ENCODE results near the gene TTBK2.

GRCh38 chr15:42721016-42721415 lies 199.6 kb downstream of the TTBK2 start:
- TF ChIP-seq ATF2 (IDR thresholded peaks at IDR 0.05; ENCODE audit: low read length): no peak
- TF ChIP-seq SIN3A (IDR thresholded peaks at IDR 0.05; ENCODE audit: low read depth, low read length): no peak
- no peak for TF ChIP-seq RAD51 (IDR thresholded peaks at IDR 0.05)
- no peak for TF ChIP-seq POLR2A (IDR thresholded peaks at IDR 0.05; ENCODE audit: low read depth, low read length)
- TF ChIP-seq TCF12 (IDR thresholded peaks at IDR 0.05; ENCODE audit: low read depth, low read length): no peak
